ENCODE results near the gene GAGE10.
"Not testable (repeated sequence)": the region's sequence is repeated elsewhere in the genome, so short reads cannot be mapped to it uniquely, and the experiment has no call there.

The GAGE10 gene

DNA sequence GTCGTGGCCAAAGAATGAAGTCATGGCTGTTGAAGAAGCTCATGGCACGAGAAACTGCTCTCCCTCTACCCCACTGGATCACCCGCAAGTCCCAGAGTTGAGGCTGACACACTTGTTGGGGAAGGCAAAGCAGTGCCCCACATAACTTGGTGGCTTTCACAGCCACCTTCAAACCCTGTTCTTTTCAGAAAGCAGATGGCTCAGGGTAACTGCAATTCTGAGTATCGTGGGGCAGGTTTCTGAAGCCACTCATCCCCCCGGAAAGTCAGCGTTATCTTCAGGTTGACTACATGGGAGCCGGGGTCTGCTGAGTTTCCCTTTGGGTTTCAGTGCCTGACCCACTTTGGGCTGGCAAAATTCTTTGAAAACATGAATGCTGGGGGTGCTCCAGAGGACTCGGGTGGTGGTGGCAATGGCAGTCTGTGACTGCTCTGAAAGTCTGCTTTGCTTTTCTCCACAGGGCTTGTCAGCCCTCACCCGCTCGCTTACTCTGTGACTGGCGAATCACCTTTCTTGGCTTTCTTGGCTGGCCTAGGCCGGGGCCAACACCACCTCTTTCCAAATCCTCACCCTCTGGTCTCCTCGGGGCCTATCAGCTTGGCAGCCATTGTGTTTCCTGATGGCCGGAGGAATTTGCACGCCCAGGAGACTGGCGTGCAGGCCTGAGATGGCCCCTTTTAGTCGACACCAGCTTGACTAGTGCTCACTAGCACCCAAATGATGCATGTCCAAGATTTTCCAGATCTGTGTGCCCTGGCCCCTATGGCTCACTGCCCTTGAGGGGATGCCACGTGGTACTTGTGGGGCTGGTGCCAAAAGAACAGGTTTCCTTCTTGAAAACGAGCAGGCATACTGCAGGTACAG lies 26.5 kb upstream of the GAGE10 start:
- no peak for DNase-seq

DNA sequence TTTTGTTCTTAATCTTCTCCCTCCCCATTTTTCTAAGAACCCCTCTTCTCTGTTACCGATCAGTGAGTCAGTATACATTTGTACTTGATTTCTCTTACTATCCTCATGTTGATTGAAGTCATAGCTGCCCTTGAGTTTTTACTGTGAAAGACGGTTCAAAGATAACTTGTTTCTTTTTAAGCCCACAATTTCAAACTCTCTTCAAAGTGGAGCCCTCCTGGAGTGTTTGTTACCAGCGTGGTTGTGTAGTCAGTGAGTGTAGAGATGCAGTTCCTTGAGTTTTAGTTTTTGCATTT lies 26.0 kb upstream of the GAGE10 start:
- no peak for DNase-seq

DNA sequence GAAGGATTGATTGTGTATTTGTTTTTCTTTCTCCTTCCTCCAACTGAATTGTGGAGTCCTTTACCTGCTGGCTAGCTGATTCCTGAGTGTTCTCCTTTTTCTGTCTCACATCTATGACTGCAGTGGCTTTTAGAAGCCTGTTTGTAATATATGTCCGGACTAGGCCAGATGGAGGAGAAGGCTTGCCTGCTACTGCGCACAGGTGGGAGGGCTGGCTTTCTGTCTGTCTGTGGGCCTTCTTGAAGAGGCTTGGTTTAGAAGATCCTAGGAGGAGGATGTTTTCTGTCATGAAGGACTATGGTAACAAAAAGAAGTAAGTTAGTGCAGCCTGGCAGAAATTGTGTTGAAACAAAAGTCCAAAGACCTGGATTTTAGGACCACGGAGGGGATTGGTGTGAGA lies 25.4 kb upstream of the GAGE10 start:
- DNase-seq = no peak

DNA sequence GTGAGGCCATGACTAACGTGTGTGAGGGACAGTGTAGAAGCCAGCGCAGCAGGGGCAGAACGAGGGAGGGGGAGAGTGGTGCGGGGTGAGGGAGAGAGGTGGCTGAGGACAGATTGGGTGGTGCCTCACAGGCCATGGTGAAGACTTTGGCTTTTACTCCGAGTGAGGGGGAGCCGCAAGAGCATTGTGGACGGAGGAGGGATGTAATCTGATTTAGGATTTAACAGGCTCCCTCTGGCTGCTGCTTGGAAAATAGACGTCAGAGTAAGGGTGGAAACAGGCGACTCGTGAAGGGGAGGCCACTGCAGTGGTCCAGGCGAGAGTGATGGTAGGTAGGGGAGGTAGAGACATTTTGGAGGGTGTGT lies 20.8 kb upstream of the GAGE10 start:
- DNase-seq = no peak

DNA sequence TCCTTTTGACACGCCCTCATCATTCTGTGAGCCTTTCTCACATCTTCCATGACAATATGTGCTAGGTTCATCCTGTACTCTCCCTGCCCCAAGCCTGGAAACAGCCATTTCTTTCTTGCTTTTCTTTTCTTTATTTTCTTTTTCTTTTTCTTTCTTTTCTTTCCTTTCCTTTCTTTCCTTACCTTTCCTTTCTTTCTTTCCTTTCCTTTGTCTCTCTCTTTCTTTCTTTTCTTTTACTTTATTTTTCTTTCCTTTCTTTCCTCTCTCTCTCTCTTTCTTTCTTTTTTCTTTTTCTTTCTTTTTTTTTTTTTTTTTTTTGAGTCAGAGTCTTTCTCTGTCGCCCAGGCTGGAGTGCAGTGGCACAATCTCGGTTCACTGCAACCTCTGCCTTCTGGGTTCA lies 19.2 kb upstream of the GAGE10 start:
- DNase-seq = no peak

DNA sequence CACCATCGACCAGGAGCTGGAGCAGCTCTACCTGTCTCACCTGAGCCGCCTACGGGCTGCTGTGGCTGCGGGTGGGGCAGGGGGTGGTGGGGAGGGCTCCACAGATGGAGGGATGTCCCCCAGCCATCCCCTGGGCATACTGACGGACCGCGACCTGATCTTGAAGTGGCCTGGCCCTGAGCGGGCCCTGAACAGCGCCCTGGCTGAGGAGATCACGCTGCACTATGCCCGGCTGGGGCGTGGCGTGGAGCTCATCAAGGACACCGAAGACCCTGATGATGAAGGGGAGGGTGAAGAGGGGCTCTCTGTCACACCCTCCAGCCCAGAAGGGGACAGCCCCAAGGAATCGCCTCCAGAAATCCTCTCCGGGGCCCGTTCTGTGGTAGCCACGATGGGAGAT lies 17.3 kb upstream of the GAGE10 start:
- no peak for DNase-seq

DNA sequence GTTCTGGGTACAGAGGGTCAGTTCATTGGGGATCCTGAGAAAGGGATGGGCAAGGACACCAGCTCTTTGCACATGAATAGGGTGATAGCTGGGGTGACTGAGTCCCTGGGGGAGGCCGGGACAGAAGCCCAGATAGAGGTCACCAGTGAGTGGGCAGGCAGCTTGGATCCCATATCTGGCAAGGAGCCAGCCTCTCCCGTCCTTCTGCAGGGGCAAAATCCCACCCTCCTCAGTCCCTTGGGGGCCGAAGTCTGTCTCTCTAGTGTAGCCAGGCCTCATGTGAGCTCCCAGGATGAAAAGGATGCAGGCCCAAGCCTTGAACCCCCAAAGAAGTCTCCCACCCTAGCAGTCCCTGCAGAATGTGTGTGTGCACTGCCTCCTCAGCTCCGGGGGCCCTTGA lies 16.9 kb upstream of the GAGE10 start:
- no peak for DNase-seq

DNA sequence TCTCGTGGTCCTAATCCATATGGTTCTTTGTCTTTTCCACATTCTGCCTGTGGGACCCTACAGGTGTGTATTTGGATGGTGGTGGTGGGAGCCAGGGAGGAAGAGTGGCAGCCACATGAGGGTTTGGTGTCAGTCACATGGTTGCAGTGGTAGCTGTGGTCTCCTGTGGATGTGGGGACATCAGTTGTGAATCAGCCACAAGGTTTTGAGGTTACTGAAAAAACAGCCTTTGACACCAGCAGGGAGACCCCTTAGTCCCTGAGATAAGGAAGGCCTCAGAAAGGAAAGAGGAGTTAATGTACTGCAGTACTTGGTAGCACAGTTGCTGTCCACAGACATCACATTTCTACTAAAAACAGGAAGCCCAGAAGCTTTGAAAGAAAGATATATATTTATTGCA lies 15.8 kb upstream of the GAGE10 start:
- DNase-seq = no peak

DNA sequence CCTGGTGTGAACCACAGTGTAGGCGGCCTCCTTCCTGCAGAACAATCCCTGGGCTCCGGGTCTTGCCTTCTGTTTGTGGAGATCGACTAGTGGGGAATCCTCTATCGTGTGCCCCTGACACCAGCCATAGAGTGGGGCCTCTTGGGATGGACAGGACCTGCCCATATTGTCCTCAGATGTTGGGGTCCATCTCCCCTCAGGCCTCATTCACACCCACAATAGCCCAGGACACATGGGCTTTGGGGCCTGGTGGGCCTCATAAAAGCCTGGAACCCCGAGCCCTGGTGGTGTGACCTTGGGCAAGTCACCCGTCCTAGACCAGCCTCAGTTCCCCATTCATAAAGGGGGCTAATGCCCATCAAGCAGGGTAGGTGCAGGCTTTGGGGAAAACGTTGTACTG lies 13.2 kb upstream of the GAGE10 start:
- no peak for DNase-seq

DNA sequence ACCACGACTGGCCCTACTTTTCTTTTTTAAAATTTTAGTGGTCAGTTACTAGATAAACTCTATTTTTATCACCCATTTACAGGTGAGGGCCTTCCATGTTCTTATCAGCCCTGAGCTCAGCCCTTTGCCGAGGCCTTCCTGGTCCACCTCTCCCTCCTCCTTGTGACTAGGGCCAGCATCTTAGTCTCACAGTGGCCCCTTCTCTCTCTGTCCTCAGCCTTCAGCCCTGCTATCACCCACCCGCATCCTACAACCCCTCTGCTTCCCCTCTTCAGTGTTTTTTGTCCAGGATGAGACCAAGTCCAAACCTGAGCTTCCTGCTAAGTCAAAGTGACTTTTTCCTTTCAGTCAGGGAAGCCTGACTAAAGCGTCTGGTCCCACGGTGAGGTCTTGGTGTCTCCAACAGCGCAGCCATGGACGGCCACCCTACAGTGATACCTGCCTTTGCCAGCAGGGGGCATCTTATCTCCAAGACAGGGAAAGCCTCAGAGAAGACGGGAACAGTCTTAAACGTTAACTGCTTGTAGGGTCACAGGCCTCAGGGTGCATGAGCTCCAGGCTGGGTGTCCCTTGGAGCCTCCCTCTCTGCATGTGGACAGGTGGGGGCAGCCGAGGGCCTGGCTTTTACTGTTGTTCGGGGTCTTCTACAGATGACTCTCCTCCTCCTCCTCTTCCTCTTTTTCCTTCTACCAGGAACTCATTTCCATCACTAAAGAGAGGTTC lies 11.7 kb upstream of the GAGE10 start:
- peak; percentile 75 for DNase-seq

DNA sequence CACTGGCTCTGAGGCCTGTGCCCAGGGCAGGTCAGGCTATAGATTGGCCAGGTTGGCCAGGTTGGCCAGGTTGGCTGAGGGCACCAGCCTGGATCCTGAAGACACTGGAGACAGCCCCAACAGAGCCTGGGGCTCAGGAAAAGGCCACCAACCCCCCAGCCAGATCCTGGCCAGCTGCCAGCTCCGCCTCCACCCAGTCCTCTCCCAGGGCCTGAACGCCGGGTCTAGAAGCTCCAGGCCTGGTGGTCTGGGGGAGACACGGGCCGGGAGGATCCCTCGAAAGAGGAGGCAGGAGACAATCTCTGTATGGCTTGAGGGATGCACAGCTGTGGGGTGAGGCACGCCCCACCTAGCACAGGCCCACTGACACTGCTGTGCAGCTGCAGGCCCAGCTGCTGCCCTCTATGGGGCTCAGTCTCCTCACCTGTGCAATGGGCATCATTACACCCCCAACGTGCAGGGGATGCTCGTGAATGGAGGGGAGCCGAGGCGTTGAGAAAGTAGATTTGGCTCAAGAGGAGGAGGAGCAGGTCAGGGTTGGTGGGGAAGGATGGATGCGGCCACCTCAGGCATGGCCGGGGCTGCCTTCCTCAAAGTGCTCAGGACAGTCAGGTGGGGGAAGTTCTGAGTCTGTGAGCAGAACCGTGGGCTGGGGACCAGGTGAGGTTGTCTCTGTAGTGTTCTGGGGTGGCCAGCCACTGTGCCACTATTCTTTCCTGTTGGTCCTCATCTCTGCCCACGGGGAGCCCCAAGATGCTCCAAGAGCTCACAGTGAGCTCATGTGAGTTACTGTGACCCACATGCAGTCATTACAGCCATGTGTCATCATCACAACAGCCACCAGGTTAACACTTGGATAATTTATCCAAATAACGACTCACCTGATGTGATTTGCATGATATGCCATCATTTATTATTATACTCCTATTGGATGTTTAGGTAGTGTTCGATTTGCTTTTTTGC lies 10.8 kb upstream of the GAGE10 start:
- no peak for DNase-seq

DNA sequence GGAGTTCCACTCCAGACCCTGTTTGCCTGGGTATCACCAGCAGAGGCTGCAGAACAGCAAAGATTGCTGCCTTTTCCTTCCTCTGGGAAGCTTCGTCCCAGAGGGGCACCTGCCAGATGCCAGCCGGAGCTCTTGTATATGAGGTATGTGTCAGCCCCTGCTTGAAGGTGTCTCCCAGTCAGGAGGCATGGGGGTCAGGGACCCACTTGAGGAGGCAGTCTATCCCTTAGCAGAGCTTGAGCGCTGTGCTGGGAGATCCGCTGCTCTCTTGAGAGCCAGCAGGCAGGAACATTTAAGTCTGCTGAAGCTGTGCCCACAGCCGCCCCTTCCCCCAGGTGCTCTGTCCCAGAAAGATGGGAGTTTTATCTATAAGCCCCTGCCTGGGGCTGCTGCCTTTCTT lies 4.2 kb upstream of the GAGE10 start:
- not testable (repeated sequence) for DNase-seq

DNA sequence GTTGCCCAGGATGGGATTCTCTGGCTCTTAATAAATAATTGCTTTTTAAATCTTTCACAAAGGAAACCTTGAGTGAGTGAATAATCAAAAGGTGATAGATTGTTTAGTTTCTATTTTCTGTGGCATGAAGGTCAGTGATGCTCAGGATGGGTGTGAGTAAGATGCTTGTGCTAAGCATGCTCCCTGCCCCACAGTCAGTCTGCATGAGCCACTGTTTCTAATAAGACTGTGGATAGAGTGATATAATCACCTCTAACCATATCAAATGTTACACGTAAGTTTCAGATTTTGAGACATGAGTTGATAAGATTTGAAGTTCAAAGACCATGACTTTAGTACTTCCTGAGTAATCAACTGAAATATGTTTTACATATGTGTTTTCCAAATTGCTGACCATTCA lies 2.7 kb upstream of the GAGE10 start:
- no peak for DNase-seq

DNA sequence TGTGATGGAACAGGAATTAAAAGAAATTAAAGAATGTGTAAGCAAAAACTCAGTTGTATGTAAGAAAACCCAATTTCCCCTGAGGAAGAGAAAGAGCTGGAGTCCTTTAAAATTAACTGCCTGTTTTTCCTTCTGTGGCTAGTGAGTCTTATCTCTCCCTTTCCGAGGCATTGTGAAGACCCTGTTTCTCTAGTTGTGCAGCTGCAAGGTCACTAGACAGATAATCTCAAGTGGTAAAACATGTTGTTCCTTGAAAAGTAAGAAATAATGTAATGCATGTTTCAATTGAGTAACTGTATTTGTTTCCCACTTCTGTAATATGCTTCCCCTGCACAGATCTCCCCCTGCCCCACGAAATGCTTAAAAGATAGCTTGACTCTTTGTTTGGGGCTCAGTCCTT lies 4.3 kb downstream of the GAGE10 start:
- DNase-seq = not testable (repeated sequence)

DNA sequence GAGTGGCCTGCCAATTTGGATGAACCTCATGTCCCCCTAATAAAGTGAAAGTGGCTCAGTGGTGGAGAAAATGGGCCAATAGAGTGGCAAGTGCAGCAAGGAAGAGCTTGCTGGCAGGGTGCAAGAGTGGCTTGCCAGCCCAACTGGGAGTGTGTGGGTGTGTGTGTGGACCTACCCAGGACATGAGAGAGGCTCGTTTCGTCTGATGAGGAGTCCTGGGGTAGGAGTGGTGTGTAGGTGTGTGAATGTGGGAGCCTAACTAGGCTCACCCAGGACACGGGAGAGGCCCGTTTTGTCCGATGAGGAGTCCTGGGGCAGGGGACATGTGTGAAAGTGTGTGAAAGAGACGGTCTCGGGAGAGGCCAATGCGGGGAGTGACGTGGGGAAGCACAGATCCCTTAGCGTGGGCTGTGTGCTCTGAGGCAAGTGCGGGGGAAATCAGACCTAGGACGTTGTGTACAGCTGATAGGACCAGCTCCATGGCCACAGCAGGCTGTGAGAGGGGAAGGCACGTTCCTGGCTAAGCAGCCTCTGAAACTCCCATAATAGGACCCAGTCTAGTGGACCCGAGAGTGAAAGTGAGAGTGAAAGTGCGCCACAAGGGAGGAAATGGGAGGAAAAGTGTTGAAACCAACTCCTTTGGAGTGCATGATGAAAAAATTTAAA lies 5.3 kb downstream of the GAGE10 start:
- peak; percentile 8 for DNase-seq

DNA sequence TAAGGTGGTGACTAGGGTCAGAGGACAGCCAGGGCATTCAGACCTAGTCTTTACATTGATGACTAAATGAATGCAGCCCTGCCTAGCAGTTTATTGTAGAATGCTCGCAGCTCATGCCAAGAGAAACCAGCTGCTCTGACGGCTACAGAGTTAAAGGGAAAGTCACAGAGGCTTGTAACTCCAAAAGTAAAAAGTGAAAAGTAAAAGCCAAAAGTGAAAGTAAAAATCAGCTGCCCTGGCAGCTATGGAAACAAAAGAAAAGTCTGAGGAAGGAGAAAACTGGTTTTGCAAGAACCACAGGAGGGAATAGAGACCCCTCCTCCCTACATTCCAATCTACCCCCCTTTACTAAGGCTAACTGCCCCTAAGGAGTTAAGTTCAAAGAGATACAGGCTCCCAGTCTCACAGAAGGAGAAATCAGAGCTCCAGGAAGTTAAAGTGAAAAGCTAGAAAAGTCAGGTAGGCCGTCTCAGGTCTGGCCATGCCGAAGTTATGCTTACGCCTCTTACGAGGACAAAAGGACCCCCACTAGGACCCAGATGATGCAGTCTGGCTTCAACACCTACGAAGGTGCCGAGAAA lies 6.0 kb downstream of the GAGE10 start:
- DNase-seq = no peak

DNA sequence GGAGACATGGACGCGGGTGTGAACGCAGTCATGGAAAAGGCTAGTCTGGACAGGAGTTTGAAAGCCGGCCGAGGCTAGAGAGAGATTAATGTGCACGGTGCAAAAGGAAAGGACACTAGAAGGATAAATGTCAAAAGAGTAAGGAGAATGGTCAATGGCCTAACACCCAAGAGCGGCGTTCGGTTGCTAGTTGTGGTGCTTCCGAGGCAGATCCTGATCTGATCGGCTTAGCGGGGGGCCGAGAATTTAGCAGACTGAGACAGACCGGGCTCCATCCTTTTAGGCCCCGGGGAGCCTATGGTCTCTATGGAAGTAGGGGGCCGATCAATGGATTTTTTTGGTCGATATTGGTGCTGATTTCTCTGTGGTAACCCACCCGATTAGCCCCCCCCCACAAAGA lies 6.9 kb downstream of the GAGE10 start:
- no peak for DNase-seq

DNA sequence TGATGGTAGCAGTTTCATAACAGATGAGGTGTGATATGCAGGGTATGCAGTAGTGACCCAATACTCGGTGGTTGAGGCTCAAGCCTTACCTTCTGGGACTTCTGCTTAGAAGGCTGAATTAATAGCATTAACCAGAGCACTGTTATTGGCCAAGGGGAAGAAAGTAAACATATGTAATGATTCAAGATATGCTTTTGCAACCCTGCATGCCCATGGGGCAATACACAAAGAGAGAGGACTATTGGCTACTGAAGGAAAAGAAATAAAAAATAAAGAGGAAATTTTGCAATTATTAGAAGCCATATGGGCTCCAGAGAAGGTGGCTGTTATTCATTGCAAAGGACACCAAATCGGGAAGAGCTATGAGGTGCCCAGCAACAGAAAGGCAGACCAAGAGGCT lies 8.7 kb downstream of the GAGE10 start:
- no peak for DNase-seq

DNA sequence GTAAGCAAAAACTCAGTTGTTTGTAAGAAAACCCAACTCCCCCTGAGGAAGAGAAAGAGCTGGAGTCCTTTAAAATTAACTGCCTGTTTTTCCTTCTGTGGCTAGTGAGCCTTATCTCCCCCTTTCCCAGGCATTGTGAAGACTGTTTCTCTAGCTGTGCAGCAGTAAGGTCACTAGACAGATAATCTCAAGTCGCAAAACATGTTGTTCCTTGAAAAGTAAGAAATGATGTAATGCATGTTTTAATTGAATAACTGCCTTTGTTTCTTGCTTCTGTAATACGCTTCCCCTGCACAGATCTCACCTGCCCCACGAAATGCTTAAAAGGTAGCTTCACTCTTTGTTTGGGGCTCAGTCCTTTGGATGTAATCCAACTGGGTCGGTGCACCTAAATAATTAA lies 12.6 kb downstream of the GAGE10 start:
- DNase-seq = no peak

DNA sequence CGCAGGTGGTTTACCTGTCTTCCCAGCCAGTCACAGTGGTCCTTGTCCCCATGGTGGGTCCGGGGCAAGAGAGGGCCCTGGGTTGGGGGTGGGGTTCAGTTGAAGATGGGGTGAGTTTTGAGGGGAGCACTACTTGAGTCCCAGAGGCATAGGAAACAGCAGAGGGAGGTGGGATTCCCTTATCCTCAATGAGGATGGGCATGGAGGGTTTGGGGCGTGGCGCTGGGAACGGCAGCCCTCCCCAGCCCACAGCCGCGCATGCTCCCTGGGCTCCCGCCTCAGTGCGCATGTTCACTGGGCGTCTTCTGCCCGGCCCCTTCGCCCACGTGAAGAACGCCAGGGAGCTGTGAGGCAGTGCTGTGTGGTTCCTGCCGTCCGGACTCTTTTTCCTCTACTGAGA lies 18.3 kb downstream of the GAGE10 start, which contains the start of gene GAGE12J:
GAGE12J (plus strand) TSS at position 301 of the 400 bp plus-strand sequence. CDS start 1,157 bp downstream, outside the sequence.
- DNase-seq = not testable (repeated sequence)

DNA sequence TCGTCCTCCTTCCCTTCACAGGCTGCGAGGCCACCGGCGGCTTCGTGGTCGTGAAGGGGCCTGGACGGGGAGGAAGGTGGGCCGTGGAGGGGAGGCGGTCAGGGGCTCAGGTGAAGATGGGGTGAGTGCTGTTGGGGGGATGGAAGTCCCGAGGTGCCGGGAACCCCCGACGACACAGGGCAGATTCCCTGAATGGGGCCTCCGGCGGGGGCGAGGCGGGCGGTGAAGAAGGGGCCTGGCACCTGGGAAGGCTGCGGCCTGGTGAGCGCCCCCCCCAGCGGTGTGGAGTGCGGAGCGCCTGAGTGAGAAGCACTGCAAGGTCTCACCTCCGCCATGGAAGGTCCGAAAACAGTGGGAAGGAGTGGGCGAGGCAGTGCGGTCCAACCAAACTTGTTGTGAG lies 18.8 kb downstream of the GAGE10 start:
- not testable (repeated sequence) for DNase-seq

DNA sequence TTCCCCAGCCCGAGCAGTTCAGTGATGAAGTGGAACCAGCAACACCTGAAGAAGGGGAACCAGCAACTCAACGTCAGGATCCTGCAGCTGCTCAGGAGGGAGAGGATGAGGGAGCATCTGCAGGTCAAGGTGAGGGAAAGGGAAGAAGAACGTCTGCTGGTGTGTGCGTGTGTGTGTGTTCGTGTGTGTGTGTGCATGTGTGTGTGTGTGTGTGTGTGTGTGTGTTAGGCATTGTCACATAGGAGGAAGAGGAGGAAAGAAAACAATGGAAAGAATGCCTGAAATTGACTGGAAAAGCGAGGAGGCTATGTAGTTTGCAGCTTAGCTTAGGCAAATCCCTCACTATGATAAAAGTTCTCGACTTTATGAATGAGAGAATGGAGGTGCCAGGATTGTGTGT lies 20.3 kb downstream of the GAGE10 start:
- DNase-seq = not testable (repeated sequence)
